NB4 (cell line): ENCODE measurements around the gene SLC12A6.
"Not testable (repeated sequence)": the region's sequence is repeated elsewhere in the genome, so short reads cannot be mapped to it uniquely, and the experiment has no call there.

Experiments used
- DNase-seq: peaks from one replicate; pipeline ENCODE4 v3.0.0; 2010; ENCODE audit warnings: low read depth
- H3K4me3 ChIP-seq: one replicate; pipeline ENCODE4 v1.5.1; 2011; ENCODE audit warnings: mild to moderate bottlenecking, low read depth, low read length, moderate library complexity
- CTCF ChIP-seq: IDR thresholded peaks from one replicate; pipeline ENCODE4 v1.5.1; 2012; ENCODE audit warnings: low read depth, low read length
- MYC ChIP-seq: IDR thresholded peaks from 2 replicates; pipeline ENCODE4 v1.6.1; 2011; ENCODE audit warnings: low read depth, low read length
- POLR2A ChIP-seq: IDR thresholded peaks from 2 replicates; pipeline ENCODE4 v1.6.1; 2011; ENCODE audit warnings: mild to moderate bottlenecking; ENCODE audit not compliant: insufficient read length; ENCODE audit errors: extremely low read depth
- TF ChIP-seq, protein P1 (sequence below): IDR thresholded peaks from 2 replicates; pipeline ENCODE4 v1.6.1; 2011; ENCODE audit warnings: low read depth, low read length

The SLC12A6 gene

DNA sequence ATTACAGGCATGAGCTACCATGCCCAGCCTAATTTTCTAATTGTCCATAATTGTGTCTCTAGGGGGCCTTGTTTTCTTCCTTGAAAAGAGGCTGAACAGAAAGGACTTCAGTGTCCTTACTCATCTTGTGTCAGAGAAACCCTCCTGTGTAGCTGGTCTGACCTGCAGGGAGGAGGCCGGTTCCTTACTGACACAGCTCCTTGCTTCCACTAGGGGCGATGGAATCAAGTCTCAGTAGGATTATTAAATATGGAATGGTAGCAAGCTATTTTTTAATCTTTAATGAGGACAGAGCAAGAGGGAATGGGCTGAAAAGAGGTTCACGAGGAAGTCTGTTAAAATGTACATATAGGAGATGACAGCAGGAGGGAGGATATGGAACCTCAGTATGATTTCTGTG is 20.8 kb upstream of the SLC12A6 start:
- no peak for DNase-seq
- TF ChIP-seq CTCF, result no peak
- H3K4me3 ChIP-seq, result no peak overlapping the region

DNA sequence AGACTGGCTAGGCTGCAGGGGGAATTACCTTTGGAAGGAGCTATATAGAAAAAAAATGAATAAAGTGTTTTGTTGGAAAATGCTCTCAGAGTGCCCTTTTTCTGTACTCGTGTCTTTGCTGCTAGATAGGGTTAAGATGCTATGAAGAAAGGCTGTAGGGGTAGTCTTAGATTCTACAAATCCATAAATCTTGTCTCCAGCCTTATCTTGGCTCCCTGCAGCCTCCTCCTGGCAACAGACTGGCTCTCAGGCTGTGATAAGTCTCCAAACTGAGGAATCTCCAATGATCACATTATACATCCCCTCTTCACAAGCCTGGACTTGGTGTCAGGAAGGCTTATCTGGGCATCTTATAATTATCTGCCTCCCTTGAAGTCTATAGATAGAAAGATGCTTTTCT is 20.1 kb upstream of the SLC12A6 start:
- DNase-seq, result no peak
- TF ChIP-seq, protein P1, sequence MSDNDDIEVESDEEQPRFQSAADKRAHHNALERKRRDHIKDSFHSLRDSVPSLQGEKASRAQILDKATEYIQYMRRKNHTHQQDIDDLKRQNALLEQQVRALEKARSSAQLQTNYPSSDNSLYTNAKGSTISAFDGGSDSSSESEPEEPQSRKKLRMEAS, result no peak
- TF ChIP-seq POLR2A, result no peak
- TF ChIP-seq MYC, result no peak
- no peak for TF ChIP-seq CTCF
- no peak overlapping the region for H3K4me3 ChIP-seq

- TF ChIP-seq, protein P1, result no peak
- TF ChIP-seq POLR2A (no peak), CTCF (no peak)
- DNase-seq, result no peak
- H3K4me3 ChIP-seq, result no peak overlapping the region
These were observed 17.7 kb upstream of the SLC12A6 start for GRCh38 chr15:34355241-34355640.

GRCh38 chr15:34354286-34354685 is 16.7 kb upstream of the SLC12A6 start:
- TF ChIP-seq, protein P1, result no peak
- TF ChIP-seq POLR2A (no peak), CTCF (no peak), MYC (no peak)

GRCh38 chr15:34353627-34354026 is 16.0 kb upstream of the SLC12A6 start:
- H3K4me3 ChIP-seq, result no peak overlapping the region
- no peak for DNase-seq
- TF ChIP-seq CTCF, result no peak
- TF ChIP-seq, protein P1, result no peak
- TF ChIP-seq POLR2A, result no peak
- no peak for TF ChIP-seq MYC

More at GRCh38 chr15:34354286-34354685, 16.7 kb upstream of the SLC12A6 start:
- no peak overlapping the region for H3K4me3 ChIP-seq
- no peak for DNase-seq

DNA sequence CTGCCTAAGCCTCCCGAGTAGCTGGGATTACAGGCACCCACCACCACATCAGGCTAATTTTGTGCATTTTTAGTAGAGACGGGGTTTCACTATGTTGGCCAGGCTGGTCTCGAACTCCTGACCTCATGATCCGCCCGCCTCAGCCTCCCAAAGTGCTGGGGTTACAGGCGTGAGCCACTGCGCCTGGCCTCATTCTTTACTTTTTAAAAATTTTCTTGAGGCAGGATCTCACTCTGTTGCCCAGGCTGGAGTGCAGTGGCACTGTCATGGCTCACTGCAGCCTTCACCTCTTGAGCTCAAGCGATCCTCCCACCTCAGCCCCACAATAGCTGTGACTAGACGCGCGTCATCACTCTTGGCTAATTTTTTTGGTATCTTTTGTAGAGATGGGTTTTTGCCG is 15.4 kb upstream of the SLC12A6 start:
- H3K4me3 ChIP-seq, DNase-seq: not testable (repeated sequence)

- TF ChIP-seq CTCF (no peak), MYC (no peak), POLR2A (no peak)
- DNase-seq, result no peak
- H3K4me3 ChIP-seq, result no peak overlapping the region
These were observed 12.2 kb upstream of the SLC12A6 start for GRCh38 chr15:34349769-34350168.
